DND-41 (cell line): ENCODE data around the gene RAD51B.

ENCODE experiments used
- ATAC-seq: fragments of 200-7000 bp; cut with Tn5 transposase; 3 replicates; pipeline ENCODE4 v1.9.1; 2021; ENCODE audit warnings: low read depth; ENCODE audit not compliant: insufficient read depth
- DNase-seq: peaks from one replicate; pipeline ENCODE4 v3.0.0-alpha.2; 2020
- H2AFZ ChIP-seq: 2 replicates; pipeline ENCODE4 v1.6.0; 2012; ENCODE audit warnings: low read depth, low read length
- H3K27ac ChIP-seq: 2 replicates; pipeline ENCODE4 v1.5.1; 2012; ENCODE audit warnings: low read length, inconsistent platforms
- H3K27me3 ChIP-seq: fragments of 200-600 bp; sonication (generic); 2 replicates; pipeline ENCODE4 v1.6.0; 2012; ENCODE audit warnings: low read length, mild to moderate bottlenecking, inconsistent platforms; ENCODE audit not compliant: insufficient read depth, poor library complexity
- H3K36me3 ChIP-seq: 2 replicates; pipeline ENCODE4 v1.5.1; 2012; ENCODE audit warnings: low read length, inconsistent platforms; ENCODE audit not compliant: insufficient read depth
- H3K4me1 ChIP-seq: 2 replicates; pipeline ENCODE4 v1.5.1; 2012; ENCODE audit warnings: mild to moderate bottlenecking, low read length; ENCODE audit not compliant: insufficient read depth
- H3K4me2 ChIP-seq: 2 replicates; pipeline ENCODE4 v1.6.0; 2012; ENCODE audit warnings: mild to moderate bottlenecking, moderate library complexity, low read length, inconsistent platforms; ENCODE audit not compliant: insufficient read depth
- H3K4me3 ChIP-seq, 2 experiments: fragments of 200-600 bp in 1 of 2; shearing (Covaris generic) in 1 of 2; 2 replicates each; pipeline ENCODE4 v1.5.1; 2012 to 2016; ENCODE audit warnings: inconsistent platforms in 2 of 2, low read length in 2 of 2, mild to moderate bottlenecking in 2 of 2, low read depth in 1 of 2, moderate library complexity in 1 of 2
- H3K79me2 ChIP-seq: 2 replicates; pipeline ENCODE4 v1.6.0; 2012; ENCODE audit warnings: low read length, inconsistent platforms; ENCODE audit not compliant: insufficient read depth
- H3K9ac ChIP-seq: 2 replicates; pipeline ENCODE4 v1.6.0; 2012; ENCODE audit warnings: low read depth, mild to moderate bottlenecking, inconsistent platforms, low read length, moderate library complexity
- H3K9me3 ChIP-seq: 2 replicates; pipeline ENCODE4 v1.5.1; 2012; ENCODE audit warnings: low read length, moderate library complexity, mild to moderate bottlenecking, inconsistent platforms; ENCODE audit not compliant: insufficient read depth, severe bottlenecking
- H4K20me1 ChIP-seq: 2 replicates; pipeline ENCODE4 v1.6.0; 2012; ENCODE audit warnings: low read length; ENCODE audit not compliant: insufficient read depth
- EZH2 ChIP-seq: IDR thresholded peaks from 3 replicates; pipeline ENCODE4 v1.6.1; 2012; ENCODE audit warnings: borderline replicate concordance, low read depth, mild to moderate bottlenecking, moderate library complexity, low read length, inconsistent platforms; ENCODE audit not compliant: severe bottlenecking
- TF ChIP-seq, protein P1 (sequence below): IDR thresholded peaks from 2 replicates; pipeline ENCODE4 v1.5.1; 2012; ENCODE audit warnings: borderline replicate concordance, low read length, moderate library complexity, mild to moderate bottlenecking; ENCODE audit not compliant: poor library complexity, severe bottlenecking; ENCODE audit errors: extremely low read depth

Gene RAD51B

DNA sequence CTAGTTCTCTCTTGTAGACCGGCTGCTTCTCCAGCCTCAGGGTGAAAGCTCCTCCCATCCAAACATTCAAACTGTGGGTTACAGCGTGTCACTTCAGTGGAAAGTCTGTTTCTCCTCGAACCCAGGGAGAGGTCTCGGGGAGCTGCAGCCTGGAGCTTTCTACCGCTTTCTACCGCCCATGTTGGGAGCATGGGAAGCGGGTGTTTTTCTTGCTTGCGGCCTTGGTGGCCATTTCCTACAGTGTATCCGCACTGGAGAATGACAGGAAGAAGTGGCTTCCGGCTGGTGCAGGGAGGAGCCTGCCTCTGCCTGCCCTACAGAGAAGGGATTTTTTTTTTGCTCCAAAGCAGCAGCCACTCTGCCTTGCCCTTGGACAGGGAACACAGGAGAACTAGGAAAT, 952.1 kb downstream of the RAD51B start:
- Histone ChIP-seq H3K9ac (no peak overlapping the region), H3K27me3 (no peaks in the 10 kb centered on the region), H3K9me3 (no peaks in the 10 kb centered on the region), H3K79me2 (no peaks in the 10 kb centered on the region), H3K4me1 (no peaks in the 10 kb centered on the region), H3K36me3 (no peaks in the 10 kb centered on the region), H4K20me1 (no peaks in the 10 kb centered on the region), H3K27ac (no peak overlapping the region), H3K4me3 (no peak overlapping the region), H3K4me2 (no peak overlapping the region), H2AFZ (no peak overlapping the region)
- DNase-seq (no peak), ATAC-seq (no peak)
- TF ChIP-seq EZH2 = no peak
- TF ChIP-seq, protein P1, sequence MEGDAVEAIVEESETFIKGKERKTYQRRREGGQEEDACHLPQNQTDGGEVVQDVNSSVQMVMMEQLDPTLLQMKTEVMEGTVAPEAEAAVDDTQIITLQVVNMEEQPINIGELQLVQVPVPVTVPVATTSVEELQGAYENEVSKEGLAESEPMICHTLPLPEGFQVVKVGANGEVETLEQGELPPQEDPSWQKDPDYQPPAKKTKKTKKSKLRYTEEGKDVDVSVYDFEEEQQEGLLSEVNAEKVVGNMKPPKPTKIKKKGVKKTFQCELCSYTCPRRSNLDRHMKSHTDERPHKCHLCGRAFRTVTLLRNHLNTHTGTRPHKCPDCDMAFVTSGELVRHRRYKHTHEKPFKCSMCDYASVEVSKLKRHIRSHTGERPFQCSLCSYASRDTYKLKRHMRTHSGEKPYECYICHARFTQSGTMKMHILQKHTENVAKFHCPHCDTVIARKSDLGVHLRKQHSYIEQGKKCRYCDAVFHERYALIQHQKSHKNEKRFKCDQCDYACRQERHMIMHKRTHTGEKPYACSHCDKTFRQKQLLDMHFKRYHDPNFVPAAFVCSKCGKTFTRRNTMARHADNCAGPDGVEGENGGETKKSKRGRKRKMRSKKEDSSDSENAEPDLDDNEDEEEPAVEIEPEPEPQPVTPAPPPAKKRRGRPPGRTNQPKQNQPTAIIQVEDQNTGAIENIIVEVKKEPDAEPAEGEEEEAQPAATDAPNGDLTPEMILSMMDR = no peak

DNA sequence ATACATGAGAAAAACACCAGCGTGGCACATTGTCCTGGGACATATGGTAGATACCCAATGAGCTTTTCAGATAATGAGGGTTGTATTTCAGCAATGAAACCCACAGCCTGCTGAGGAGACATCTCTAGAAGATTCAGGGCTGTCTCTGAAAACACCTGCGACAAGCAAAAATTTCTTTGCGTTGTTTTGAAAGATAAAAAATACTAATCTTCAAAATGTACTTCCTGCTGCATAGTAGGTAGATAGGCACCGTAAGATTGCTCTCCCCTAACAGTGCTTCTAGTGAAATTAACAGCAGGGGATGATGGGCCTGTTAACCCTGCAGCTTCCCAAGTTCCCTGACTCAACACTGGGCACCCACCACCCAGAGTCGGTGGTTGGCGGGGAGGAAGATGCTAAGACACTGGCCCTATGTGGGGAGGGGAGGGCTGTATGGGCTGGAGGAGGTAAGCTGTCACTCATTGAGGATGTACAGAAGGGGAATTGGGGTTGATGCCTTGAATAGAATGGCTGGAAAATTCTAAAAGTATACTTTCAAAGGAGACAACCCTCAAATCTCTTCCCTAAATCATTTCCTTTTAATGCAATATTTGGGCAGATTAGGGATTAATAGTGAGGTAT, 953.3 kb downstream of the RAD51B start:
- H4K20me1 ChIP-seq = no peaks in the 10 kb centered on the region
- no peak overlapping the region for H3K9ac ChIP-seq
- H3K36me3 ChIP-seq = no peaks in the 10 kb centered on the region
- no peaks in the 10 kb centered on the region for H3K9me3 ChIP-seq
- no peak overlapping the region for H3K4me3 ChIP-seq
- ATAC-seq (no peak), DNase-seq (no peak)
- TF ChIP-seq, protein P1 = no peak
- no peak for TF ChIP-seq EZH2
- H3K27me3 ChIP-seq = no peaks in the 10 kb centered on the region
- no peaks in the 10 kb centered on the region for H3K4me1 ChIP-seq
- no peak overlapping the region for H2AFZ ChIP-seq
- H3K27ac ChIP-seq = no peak overlapping the region
- no peaks in the 10 kb centered on the region for H3K79me2 ChIP-seq
- H3K4me2 ChIP-seq = no peak overlapping the region

DNA sequence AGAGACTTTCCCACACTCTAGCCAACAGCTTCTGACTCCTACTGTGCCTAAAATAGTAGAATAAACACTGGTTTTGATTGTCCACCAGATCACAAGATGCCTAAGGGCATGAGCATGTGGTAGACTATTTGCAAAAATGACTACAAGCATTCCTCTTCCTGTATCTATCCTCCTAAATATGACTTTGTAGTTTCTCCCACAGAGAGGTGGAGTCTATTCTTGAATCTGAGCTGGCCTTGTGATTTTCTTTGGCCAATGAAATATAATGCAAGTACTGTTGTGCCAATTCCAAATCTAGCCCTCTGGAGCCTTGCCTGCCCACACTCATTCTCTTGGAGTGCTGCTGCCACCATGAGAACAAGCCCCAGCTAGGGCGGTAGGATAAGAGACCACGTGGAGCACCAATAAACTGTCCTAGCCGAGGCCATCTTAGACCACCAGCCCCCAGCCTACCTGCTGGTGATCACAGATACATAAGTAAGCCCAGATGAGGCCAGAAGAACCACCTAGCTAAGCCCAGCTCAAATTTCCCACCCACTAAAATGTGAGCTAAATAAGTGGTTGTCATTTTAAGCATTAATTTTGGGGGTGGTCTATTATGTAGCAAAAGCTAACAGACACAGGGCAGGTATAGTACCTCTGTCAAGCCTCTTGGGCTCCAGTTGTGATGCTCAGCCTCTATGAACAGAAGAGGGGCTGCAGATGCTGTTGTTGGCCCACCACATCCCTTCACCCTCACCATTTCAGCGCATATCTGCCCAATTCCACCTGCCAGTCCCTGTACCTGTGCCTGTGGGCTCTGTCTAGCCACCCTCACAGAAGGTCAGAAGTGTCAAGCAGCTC, 955.4 kb downstream of the RAD51B start:
- no peak for TF ChIP-seq EZH2
- TF ChIP-seq, protein P1 = no peak
- no peak overlapping the region for H3K27ac ChIP-seq

More for the DNA sequence above, 955.4 kb downstream of the RAD51B start:
- H3K9me3 ChIP-seq = no peaks in the 10 kb centered on the region
- no peak overlapping the region for H3K4me2 ChIP-seq
- H3K79me2 ChIP-seq = no peaks in the 10 kb centered on the region
- DNase-seq = no peak
- H3K27me3 ChIP-seq = no peaks in the 10 kb centered on the region
- no peaks in the 10 kb centered on the region for H4K20me1 ChIP-seq
- peaks cover 2% of the 10 kb centered on the region for H3K4me1 ChIP-seq
- H3K9ac ChIP-seq = no peak overlapping the region
- H3K4me3 ChIP-seq = no peak overlapping the region
- no peak overlapping the region for H2AFZ ChIP-seq
- ATAC-seq = no peak
- H3K36me3 ChIP-seq = no peaks in the 10 kb centered on the region
